ENCODE measurements around the gene GATD1. TPM values are rescaled to one million over a fixed set of nuclear protein-coding genes. Genes with fewer than 3 reads are reported as not detected.

Gene GATD1
- total and polyA plus RNA-seq, 2 experiments from 2014 or later, result 39.3 to 51.0 TPM

DNA sequence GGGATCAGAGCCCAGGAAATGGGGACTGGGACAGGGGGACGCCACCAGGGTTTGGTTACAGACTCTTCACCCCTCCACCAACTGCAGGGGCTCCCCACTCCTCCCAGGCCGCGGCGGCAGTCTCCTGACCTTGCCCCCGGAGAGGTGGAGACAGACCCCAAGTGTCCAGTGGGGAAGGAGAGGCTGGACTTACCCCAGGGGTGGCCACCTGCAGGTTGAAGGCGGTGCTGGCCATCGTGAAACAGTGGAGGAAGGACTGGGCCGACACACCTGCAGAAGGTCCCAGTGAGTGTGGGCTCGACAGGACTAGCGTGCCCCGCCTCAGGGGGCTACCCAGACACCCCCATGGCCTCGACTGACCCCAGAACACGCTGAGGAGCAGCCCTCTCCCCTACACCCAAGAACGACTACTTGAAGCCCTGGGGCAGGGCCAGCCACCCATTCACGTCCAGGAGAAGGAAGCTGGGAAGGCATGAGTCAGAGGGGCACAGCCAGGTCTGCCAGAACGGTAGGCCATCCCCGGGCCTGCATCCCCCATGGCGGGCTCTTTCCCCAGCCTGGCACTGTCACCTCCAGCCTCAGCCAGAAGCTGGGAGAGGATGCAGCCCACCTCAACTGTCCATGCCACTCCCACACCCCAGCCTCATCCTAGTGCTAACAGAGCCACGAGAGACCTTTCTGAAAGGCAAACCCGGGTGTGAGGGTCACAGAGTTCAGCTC lies 2.3 kb downstream of the GATD1 start (continued):
- TF ChIP-seq, protein P1, sequence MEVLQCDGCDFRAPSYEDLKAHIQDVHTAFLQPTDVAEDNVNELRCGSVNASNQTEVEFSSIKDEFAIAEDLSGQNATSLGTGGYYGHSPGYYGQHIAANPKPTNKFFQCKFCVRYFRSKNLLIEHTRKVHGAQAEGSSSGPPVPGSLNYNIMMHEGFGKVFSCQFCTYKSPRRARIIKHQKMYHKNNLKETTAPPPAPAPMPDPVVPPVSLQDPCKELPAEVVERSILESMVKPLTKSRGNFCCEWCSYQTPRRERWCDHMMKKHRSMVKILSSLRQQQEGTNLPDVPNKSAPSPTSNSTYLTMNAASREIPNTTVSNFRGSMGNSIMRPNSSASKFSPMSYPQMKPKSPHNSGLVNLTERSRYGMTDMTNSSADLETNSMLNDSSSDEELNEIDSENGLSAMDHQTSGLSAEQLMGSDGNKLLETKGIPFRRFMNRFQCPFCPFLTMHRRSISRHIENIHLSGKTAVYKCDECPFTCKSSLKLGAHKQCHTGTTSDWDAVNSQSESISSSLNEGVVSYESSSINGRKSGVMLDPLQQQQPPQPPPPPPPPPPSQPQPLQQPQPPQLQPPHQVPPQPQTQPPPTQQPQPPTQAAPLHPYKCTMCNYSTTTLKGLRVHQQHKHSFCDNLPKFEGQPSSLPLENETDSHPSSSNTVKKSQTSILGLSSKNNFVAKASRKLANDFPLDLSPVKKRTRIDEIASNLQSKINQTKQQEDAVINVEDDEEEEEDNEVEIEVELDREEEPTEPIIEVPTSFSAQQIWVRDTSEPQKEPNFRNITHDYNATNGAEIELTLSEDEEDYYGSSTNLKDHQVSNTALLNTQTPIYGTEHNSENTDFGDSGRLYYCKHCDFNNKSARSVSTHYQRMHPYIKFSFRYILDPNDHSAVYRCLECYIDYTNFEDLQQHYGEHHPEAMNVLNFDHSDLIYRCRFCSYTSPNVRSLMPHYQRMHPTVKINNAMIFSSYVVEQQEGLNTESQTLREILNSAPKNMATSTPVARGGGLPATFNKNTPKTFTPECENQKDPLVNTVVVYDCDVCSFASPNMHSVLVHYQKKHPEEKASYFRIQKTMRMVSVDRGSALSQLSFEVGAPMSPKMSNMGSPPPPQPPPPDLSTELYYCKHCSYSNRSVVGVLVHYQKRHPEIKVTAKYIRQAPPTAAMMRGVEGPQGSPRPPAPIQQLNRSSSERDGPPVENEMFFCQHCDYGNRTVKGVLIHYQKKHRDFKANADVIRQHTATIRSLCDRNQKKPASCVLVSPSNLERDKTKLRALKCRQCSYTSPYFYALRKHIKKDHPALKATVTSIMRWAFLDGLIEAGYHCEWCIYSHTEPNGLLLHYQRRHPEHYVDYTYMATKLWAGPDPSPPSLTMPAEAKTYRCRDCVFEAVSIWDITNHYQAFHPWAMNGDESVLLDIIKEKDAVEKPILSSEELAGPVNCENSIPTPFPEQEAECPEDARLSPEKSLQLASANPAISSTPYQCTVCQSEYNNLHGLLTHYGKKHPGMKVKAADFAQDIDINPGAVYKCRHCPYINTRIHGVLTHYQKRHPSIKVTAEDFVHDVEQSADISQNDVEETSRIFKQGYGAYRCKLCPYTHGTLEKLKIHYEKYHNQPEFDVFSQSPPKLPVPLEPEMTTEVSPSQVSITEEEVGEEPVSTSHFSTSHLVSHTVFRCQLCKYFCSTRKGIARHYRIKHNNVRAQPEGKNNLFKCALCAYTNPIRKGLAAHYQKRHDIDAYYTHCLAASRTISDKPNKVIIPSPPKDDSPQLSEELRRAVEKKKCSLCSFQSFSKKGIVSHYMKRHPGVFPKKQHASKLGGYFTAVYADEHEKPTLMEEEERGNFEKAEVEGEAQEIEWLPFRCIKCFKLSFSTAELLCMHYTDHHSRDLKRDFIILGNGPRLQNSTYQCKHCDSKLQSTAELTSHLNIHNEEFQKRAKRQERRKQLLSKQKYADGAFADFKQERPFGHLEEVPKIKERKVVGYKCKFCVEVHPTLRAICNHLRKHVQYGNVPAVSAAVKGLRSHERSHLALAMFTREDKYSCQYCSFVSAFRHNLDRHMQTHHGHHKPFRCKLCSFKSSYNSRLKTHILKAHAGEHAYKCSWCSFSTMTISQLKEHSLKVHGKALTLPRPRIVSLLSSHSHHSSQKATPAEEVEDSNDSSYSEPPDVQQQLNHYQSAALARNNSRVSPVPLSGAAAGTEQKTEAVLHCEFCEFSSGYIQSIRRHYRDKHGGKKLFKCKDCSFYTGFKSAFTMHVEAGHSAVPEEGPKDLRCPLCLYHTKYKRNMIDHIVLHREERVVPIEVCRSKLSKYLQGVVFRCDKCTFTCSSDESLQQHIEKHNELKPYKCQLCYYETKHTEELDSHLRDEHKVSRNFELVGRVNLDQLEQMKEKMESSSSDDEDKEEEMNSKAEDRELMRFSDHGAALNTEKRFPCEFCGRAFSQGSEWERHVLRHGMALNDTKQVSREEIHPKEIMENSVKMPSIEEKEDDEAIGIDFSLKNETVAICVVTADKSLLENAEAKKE (CRISPR knock-in tag; IDR thresholded peaks at IDR 0.05), result no peak
- TF ChIP-seq POLR2AphosphoS5 (IDR thresholded peaks at IDR 0.05; ENCODE audit: low read depth), result no peak
- TF ChIP-seq, protein P2, sequence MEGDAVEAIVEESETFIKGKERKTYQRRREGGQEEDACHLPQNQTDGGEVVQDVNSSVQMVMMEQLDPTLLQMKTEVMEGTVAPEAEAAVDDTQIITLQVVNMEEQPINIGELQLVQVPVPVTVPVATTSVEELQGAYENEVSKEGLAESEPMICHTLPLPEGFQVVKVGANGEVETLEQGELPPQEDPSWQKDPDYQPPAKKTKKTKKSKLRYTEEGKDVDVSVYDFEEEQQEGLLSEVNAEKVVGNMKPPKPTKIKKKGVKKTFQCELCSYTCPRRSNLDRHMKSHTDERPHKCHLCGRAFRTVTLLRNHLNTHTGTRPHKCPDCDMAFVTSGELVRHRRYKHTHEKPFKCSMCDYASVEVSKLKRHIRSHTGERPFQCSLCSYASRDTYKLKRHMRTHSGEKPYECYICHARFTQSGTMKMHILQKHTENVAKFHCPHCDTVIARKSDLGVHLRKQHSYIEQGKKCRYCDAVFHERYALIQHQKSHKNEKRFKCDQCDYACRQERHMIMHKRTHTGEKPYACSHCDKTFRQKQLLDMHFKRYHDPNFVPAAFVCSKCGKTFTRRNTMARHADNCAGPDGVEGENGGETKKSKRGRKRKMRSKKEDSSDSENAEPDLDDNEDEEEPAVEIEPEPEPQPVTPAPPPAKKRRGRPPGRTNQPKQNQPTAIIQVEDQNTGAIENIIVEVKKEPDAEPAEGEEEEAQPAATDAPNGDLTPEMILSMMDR (conservative IDR thresholded peaks at IDR 0.05; ENCODE audit: low read depth in 2 of 2), result no peak
- no peak for TF ChIP-seq ZNF114 (CRISPR knock-in tag; IDR thresholded peaks at IDR 0.05)
- TF ChIP-seq CREB1 (CRISPR knock-in tag; IDR thresholded peaks at IDR 0.05; ENCODE audit: low read depth), result no peak
- TF ChIP-seq EZH2 (IDR thresholded peaks at IDR 0.05; ENCODE audit: low read depth, unreplicated experiment), result no peak
- TF ChIP-seq NANOG (IDR thresholded peaks at IDR 0.05; ENCODE audit: borderline replicate concordance), result no peak
- TF ChIP-seq JUNB (IDR thresholded peaks at IDR 0.05; ENCODE audit: unreplicated experiment), result no peak

All from GM23338 (cell line).